ENCODE measurements around the gene IRAK1.

Gene IRAK1

GRCh38 chrX:153969904-153970356 is 49.8 kb downstream of the IRAK1 start:
- no peak for DNase-seq

- no peak for DNase-seq
Observed at GRCh38 chrX:153969125-153969903, 50.4 kb downstream of the IRAK1 start.

- DNase-seq = no peak
Observed at GRCh38 chrX:153968754-153969124, 51.0 kb downstream of the IRAK1 start.

- DNase-seq = no peak
Observed at GRCh38 chrX:153968255-153968654, 51.4 kb downstream of the IRAK1 start.

- no peak for DNase-seq
Observed at GRCh38 chrX:153967536-153968224, 52.0 kb downstream of the IRAK1 start.

GRCh38 chrX:153966841-153967535 is 52.7 kb downstream of the IRAK1 start:
- DNase-seq = no peak

GRCh38 chrX:153966283-153966688 is 53.4 kb downstream of the IRAK1 start:
- no peak for DNase-seq

- DNase-seq = no peak
Observed at GRCh38 chrX:153965406-153965805, 54.3 kb downstream of the IRAK1 start.

GRCh38 chrX:153964105-153964504 is 55.6 kb downstream of the IRAK1 start:
- DNase-seq = no peak

- no peak for DNase-seq
Observed at GRCh38 chrX:153963546-153963945, 56.2 kb downstream of the IRAK1 start.

- DNase-seq = no peak
Observed at GRCh38 chrX:153961292-153961691, 58.4 kb downstream of the IRAK1 start.

GRCh38 chrX:153960786-153961185 is 58.9 kb downstream of the IRAK1 start:
- no peak for DNase-seq

Data from SIG-M5 (cell line).